Measurements from ENCODE around the gene PPM1G.
"Not testable (repeated sequence)": the region's sequence is repeated elsewhere in the genome, so short reads cannot be mapped to it uniquely, and the experiment has no call there.

PPM1G gene

DNA sequence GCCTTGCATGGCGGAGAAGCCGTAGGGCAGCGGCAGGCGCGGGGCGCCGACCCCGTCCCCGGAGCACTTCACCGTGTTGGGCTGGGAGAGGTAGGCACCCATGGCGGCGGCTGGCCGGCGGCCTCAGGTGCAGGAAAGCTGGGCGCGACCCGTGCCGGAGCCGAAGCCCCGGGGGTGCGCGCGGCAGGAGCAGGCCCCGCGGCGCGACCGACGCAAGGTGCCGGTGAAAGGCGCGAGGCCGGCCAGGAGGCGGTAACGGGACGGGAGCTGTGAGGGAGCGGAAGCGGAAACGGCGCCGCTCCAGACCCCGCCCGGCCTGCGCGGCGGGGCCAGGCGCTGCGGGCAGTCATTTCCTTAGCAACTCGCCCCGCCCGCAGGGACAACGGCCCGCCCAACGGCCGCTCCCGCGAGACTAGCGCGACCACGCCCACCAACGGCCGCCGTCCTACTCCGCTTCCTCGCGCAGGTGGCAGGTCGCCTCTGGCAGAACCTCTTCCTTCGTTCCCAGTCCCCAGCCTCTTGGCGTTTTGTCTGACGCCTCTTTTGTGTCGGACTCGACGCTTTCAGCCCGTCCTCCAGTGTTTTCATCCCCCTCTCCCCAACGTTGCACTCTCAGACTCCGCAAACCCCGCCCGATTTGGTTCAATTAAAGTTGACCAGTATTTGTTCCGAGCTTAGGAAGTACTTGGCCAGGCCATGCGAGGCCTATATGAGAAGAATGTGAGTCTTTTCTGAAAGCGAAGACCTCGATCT is at the start of gene PPM1G:
Gene PPM1G (minus strand): TSS at position 271 of the 753 bp plus-strand sequence. CDS start 169 bp downstream, at position 102.
- DNase-seq, result peak; percentile 73

DNA sequence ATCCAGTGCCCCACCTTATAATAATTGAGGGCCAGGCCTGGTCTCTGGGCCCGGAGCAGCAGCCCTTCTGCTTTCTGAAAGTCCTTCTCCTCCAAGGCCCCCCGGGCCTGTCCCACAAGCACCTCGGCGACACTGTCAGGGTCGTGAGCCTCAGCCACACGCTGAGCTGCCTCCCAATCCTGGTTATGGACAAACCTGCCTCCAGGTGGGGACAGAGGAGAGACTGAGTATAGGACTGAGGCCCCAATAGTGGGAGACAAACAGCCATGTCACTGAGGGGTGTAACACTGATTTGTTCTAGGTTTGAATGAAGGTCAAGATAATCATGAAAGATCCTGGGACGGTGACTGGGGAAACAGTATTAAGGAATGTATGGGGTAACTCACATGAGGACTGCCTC is 44.6 kb upstream of the PPM1G start:
- no peak for DNase-seq

DNA sequence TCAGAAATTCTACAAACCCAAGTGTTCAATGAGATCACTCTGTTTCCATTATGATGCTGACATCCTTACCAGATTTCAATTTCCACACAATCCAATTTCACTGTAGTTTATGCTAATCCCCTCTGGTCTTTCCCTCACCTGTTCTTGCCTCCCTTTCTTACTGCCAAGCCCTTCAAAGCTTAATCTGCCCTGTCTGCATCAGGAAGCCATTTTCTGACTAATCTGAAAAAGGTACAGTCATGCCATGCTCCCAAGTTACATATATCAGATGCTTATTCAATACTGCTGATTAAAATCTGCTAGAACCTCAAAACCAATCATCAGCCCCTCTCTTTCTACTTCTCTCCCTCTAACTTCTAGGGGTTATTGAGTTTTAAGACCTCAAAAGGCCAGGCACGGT is 41.7 kb upstream of the PPM1G start:
- DNase-seq, result no peak

DNA sequence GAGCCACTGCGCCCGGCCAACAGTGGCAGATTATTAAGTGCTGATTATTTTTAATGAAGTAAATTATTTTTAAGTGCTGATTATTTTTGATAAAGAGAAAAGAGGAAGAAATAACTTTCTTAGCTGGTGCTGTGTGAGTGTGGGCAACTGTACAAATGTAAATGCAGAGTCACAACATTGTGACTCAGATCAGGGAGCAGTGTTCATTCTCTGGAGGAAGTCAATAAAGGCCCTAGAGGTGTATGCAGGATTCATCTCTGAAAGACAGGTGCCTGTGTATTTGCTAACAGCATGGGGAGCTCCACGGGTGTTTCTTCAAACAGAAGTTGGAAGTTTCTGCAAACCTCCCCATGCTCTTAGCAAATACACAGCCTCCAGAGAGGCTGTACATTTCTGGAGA is 39.0 kb upstream of the PPM1G start:
- no peak for DNase-seq

- DNase-seq, result no peak
Measured at GRCh38 chr2:27446057-27446456, 36.7 kb upstream of the PPM1G start.

- no peak for DNase-seq
Measured at GRCh38 chr2:27445615-27446014, 36.2 kb upstream of the PPM1G start.

DNA sequence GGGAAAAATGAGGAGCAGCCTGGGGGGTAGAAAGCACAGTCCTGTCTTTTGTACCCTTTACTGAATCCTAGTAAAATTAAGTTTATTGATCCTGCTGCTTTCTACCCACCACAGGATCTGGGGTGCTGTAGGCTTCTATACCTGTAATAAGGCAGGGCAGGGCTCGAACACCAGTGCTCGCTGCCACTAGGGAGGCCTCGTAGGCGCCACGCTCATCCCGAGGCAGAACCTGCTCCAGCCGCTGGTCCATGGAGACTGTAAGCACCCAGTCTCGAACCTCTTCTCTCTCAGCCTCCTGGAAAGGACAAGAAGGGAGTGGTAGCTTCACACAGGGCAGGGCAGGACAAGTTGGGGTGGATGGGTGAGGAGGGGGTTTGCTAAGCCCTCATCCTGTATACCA is 35.8 kb upstream of the PPM1G start:
- no peak for DNase-seq

DNA sequence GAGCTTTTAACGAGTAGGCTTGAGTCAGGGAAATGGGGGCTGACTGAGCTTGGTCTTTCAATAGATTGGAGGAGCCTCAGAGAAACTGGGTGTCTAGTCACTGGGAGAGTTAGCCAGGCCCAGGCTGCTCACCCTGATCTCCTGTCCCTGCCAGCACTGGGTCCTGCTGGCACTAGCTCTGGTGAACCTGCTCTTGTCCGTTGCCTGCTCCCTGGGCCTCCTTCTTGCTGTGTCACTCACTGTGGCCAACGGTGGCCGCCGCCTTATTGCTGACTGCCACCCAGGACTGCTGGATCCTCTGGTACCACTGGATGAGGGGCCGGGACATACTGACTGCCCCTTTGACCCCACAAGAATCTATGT is 33.5 kb upstream of the PPM1G start:
- DNase-seq, result no peak

GRCh38 chr2:27441958-27442919 is 32.8 kb upstream of the PPM1G start, which contains the start of gene KRTCAP3:
TSS of gene KRTCAP3 (plus strand) at chr2:27442381. CDS start at chr2:27442413, 32 bp downstream.
- DNase-seq, result peak; percentile 37

GRCh38 chr2:27441226-27441926 is 32.0 kb upstream of the PPM1G start:
- no peak for DNase-seq

DNA sequence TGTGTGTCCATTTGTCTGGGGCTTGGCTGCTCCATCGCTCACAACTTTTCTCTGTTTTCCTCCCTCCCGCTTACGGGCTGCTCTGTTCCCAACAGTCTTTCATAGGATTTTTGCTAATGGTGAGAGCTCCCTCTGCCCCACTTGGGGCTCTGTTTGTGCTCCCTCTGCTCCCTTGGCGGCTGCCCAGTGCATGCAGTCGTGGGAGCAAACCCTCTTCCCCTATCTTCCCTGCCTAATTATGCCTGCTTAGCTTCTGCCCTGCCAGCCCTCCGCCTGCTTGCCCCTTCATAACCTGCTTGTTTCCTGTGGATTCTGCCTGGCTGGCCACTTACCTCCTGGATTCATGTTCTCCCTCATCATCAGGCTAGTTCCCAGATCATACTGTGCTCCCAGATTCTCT is 26.2 kb upstream of the PPM1G start:
- no peak for DNase-seq

GRCh38 chr2:27431395-27431794 is 22.0 kb upstream of the PPM1G start:
- DNase-seq, result no peak

GRCh38 chr2:27428978-27429541 is 19.7 kb upstream of the PPM1G start:
- no peak for DNase-seq

GRCh38 chr2:27428213-27428977 is 19.0 kb upstream of the PPM1G start, which contains the start of gene NRBP1:
TSS of gene NRBP1 (plus strand) at chr2:27428631. CDS start at chr2:27433274, 4,643 bp downstream.
- peak; percentile 67 for DNase-seq

- no peak for DNase-seq
Measured at GRCh38 chr2:27427863-27428212, 18.4 kb upstream of the PPM1G start.

- DNase-seq, result not testable (repeated sequence)
Measured at GRCh38 chr2:27425039-27425438, 15.6 kb upstream of the PPM1G start.

GRCh38 chr2:27422958-27423357 is 13.6 kb upstream of the PPM1G start:
- DNase-seq, result no peak

DNA sequence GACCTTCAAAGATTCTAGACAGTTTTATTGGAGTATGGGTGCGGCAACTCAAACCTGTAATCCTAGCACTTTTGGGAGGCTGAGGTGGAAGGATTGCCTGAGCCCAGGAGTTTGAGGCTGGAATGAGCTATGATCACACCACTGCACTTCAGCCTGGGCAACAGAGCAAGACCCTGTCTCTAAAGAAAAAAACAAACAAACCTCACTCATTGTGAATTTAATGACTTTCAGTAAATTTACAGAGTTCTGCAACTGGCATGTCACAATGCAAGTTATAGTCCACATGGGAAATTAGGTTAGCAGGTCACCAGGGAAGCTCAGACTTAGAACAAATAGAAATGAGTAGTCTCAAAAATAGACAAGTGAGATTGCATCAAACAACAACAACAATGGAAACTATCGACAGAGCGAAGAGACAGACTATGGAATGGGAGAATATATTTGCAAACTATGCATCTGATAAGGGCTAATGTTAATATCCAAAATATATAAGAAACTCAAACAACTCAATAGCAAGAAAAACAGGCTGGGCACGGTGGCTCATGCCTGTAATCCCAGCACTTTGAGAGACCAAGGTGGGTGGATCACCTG is 12.4 kb upstream of the PPM1G start:
- DNase-seq, result no peak

DNA sequence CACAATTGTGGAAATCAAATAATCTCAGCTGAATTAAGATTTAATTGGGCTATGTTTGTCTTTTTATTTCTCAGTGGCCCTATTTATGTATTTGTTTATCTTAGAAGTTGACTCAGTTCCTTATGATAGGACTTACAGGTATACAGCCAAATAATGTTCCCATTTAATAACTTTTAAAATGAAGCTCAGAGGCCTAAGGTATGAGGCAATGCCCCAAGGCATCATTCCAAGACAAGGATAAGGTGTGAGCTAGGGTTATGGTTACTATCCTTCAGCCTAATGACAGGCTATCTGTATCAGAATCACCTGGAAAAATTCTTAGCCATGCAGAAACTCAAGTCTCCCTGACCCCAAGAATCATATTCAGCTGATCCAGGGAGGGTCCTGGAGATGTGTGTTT is 11.6 kb upstream of the PPM1G start:
- DNase-seq, result no peak

DNA sequence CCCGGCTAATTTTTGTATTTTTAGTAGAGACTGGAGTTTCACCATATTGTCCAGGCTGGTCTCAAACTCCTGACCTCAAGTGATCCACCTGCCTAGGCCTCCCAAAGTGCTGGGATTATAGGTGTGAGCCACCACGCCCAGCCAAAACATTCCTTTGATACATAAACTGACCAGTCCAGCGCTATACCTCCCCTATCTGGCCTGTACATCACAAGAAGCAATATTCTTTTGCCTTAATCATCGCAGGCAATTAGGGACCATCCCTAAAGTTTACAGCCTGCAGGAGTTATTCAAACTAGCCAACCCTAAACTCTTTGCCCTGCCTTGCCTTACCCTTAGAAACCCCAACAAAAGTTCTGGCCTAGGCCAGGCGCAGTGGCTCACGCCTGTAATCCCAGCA is 6.8 kb upstream of the PPM1G start:
- DNase-seq, result no peak

- DNase-seq, result no peak
Measured at GRCh38 chr2:27412419-27413152, 3.2 kb upstream of the PPM1G start.

Data from NCI-H2081 treated with DMSO at 0.1 percent for 48 hours (cell line).